ENCODE measurements around the gene FNBP1L. TPM values are rescaled to one million over a fixed set of nuclear protein-coding genes. Genes with fewer than 3 reads are reported as not detected.
"Not testable (repeated sequence)": the region's sequence is repeated elsewhere in the genome, so short reads cannot be mapped to it uniquely, and the experiment has no call there.

FNBP1L gene
- total RNA-seq, 1 donor from 2014 or later = 162 TPM

GRCh38 chr1:93463960-93464359 lies 16.0 kb downstream of the FNBP1L start:
- H4K20me1 ChIP-seq (ENCODE audit: low read depth) = peaks cover 58% of the 10 kb centered on the region
- H3K9ac ChIP-seq = no peak overlapping the region
- Mint-ChIP-seq H3K9me3 (peaks cover 89% of the 10 kb centered on the region), H3K4me3 (no peak overlapping the region), H3K27ac (no peak overlapping the region), H3K27me3 (ENCODE audit: insufficient read depth, low read depth) (peaks cover 2% of the 10 kb centered on the region), H3K4me1 (no peaks in the 10 kb centered on the region), H3K36me3 (peaks cover 85% of the 10 kb centered on the region)
- peaks cover 8% of the 10 kb centered on the region for H3K9me3 ChIP-seq (ENCODE audit: low read depth)
- no peaks in the 10 kb centered on the region for H3K36me3 ChIP-seq
- H3K27ac ChIP-seq = no peak overlapping the region
- no peak overlapping the region for H2AFZ ChIP-seq (replicated peaks)
- peaks cover 23% of the 10 kb centered on the region for H3K4me1 ChIP-seq
- TF ChIP-seq EZH2 (IDR thresholded peaks at IDR 0.05) (no peak), EZH2phosphoT487 (IDR thresholded peaks at IDR 0.05) (no peak)
- TF ChIP-seq, protein P1, sequence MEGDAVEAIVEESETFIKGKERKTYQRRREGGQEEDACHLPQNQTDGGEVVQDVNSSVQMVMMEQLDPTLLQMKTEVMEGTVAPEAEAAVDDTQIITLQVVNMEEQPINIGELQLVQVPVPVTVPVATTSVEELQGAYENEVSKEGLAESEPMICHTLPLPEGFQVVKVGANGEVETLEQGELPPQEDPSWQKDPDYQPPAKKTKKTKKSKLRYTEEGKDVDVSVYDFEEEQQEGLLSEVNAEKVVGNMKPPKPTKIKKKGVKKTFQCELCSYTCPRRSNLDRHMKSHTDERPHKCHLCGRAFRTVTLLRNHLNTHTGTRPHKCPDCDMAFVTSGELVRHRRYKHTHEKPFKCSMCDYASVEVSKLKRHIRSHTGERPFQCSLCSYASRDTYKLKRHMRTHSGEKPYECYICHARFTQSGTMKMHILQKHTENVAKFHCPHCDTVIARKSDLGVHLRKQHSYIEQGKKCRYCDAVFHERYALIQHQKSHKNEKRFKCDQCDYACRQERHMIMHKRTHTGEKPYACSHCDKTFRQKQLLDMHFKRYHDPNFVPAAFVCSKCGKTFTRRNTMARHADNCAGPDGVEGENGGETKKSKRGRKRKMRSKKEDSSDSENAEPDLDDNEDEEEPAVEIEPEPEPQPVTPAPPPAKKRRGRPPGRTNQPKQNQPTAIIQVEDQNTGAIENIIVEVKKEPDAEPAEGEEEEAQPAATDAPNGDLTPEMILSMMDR (IDR thresholded peaks at IDR 0.05) = no peak
- no peak for DNase-seq (ENCODE audit: low spot score)
- H3K4me3 ChIP-seq = no peak overlapping the region
- no peak overlapping the region for H3K4me2 ChIP-seq
- peaks cover 16% of the 10 kb centered on the region for H3F3A ChIP-seq (ENCODE audit: low read depth)
- H3K27me3 ChIP-seq = no peaks in the 10 kb centered on the region
- peaks cover 100% of the 10 kb centered on the region for H3K79me2 ChIP-seq (ENCODE audit: low read depth)

DNA sequence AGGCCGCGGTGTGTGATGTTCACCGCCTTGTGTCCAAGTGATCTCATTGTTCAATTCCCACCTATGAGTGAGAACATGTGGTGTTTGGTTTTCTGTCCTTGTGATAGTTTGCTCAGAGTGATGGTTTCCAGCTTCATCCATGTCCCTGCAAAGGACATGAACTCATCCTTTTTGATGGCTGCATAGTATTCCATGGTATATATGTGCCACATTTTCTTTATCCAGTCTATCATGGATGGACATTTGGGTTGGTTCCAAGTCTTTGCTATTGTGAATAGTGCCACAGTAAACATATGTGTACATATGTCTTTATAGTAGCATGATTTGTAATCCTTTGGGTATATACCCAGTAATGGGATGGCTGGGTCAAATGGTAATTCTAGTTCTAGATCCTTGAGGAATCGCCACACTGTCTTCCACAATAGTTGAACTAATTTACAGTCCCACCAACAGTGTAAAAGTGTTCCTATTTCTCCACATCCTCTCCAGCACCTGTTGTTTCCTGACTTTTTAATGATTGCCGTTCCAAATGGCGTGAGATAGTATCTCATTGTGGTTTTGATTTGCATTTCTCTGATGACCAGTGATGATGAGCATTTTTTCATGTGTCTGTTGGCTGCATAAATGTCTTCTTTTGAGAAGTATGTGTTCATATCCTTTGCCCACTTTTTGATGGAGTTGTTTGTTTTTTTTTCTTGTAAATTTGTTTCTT lies 17.6 kb downstream of the FNBP1L start:
- H3K27me3 ChIP-seq; H3K27me3 Mint-ChIP-seq (ENCODE audit: insufficient read depth, low read depth); H3F3A ChIP-seq (ENCODE audit: low read depth); H3K36me3 ChIP-seq; H3K4me1 Mint-ChIP-seq; H3K27ac ChIP-seq; H3K27ac Mint-ChIP-seq; H3K4me3 Mint-ChIP-seq; H3K9me3 ChIP-seq (ENCODE audit: low read depth); H2AFZ ChIP-seq (replicated peaks); DNase-seq (ENCODE audit: low spot score); H3K9ac ChIP-seq; H3K4me2 ChIP-seq; H3K4me3 ChIP-seq: not testable (repeated sequence)
- H3K79me2 ChIP-seq (ENCODE audit: low read depth) = peaks cover 100% of the 10 kb centered on the region
- Mint-ChIP-seq H3K9me3 (peaks cover 90% of the 10 kb centered on the region), H3K36me3 (peaks cover 85% of the 10 kb centered on the region)
- H4K20me1 ChIP-seq (ENCODE audit: low read depth) = peaks cover 57% of the 10 kb centered on the region
- H3K4me1 ChIP-seq = peaks cover 11% of the 10 kb centered on the region

GRCh38 chr1:93467606-93468005 lies 19.7 kb downstream of the FNBP1L start:
- Histone ChIP-seq H3F3A (ENCODE audit: low read depth) (peaks cover 10% of the 10 kb centered on the region), H3K79me2 (ENCODE audit: low read depth) (peaks cover 100% of the 10 kb centered on the region), H3K36me3 (no peaks in the 10 kb centered on the region), H3K4me2 (no peak overlapping the region), H3K27me3 (no peaks in the 10 kb centered on the region), H3K9me3 (ENCODE audit: low read depth) (peaks cover 8% of the 10 kb centered on the region), H4K20me1 (ENCODE audit: low read depth) (peaks cover 40% of the 10 kb centered on the region), H3K27ac (no peak overlapping the region), H2AFZ (replicated peaks) (no peak overlapping the region), H3K4me1 (no peaks in the 10 kb centered on the region), H3K4me3 (no peak overlapping the region), H3K9ac (no peak overlapping the region)
- H3K36me3 Mint-ChIP-seq = peaks cover 74% of the 10 kb centered on the region
- peaks cover 82% of the 10 kb centered on the region for H3K9me3 Mint-ChIP-seq
- no peak for TF ChIP-seq EZH2 (IDR thresholded peaks at IDR 0.05)
- TF ChIP-seq, protein P1 (IDR thresholded peaks at IDR 0.05) = no peak
- no peak for TF ChIP-seq EZH2phosphoT487 (IDR thresholded peaks at IDR 0.05)
- H3K27me3 Mint-ChIP-seq (ENCODE audit: insufficient read depth, low read depth) = peaks cover 3% of the 10 kb centered on the region
- no peaks in the 10 kb centered on the region for H3K4me1 Mint-ChIP-seq
- no peak overlapping the region for H3K27ac Mint-ChIP-seq
- no peak for DNase-seq (ENCODE audit: low spot score)
- no peak overlapping the region for H3K4me3 Mint-ChIP-seq

GRCh38 chr1:93468662-93469061 lies 20.7 kb downstream of the FNBP1L start:
- TF ChIP-seq, protein P1 (IDR thresholded peaks at IDR 0.05) = no peak
- TF ChIP-seq EZH2 (IDR thresholded peaks at IDR 0.05) = no peak
- no peak for TF ChIP-seq EZH2phosphoT487 (IDR thresholded peaks at IDR 0.05)
- H3K36me3 ChIP-seq = no peaks in the 10 kb centered on the region
- no peak overlapping the region for H3K9ac ChIP-seq
- Mint-ChIP-seq H3K27me3 (ENCODE audit: insufficient read depth, low read depth) (peaks cover 5% of the 10 kb centered on the region), H3K9me3 (peaks cover 83% of the 10 kb centered on the region), H3K27ac (no peak overlapping the region), H3K4me1 (no peaks in the 10 kb centered on the region), H3K4me3 (no peak overlapping the region), H3K36me3 (peaks cover 73% of the 10 kb centered on the region)
- no peak overlapping the region for H3K4me2 ChIP-seq
- no peak overlapping the region for H3K4me3 ChIP-seq
- H3K4me1 ChIP-seq = no peaks in the 10 kb centered on the region
- H3K27ac ChIP-seq = no peak overlapping the region
- H4K20me1 ChIP-seq (ENCODE audit: low read depth) = peaks cover 47% of the 10 kb centered on the region
- H3K79me2 ChIP-seq (ENCODE audit: low read depth) = peaks cover 100% of the 10 kb centered on the region
- peaks cover 8% of the 10 kb centered on the region for H3K9me3 ChIP-seq (ENCODE audit: low read depth)
- H2AFZ ChIP-seq (replicated peaks) = no peak overlapping the region
- no peaks in the 10 kb centered on the region for H3K27me3 ChIP-seq
- H3F3A ChIP-seq (ENCODE audit: low read depth) = peaks cover 10% of the 10 kb centered on the region
- no peak for DNase-seq (ENCODE audit: low spot score)

DNA sequence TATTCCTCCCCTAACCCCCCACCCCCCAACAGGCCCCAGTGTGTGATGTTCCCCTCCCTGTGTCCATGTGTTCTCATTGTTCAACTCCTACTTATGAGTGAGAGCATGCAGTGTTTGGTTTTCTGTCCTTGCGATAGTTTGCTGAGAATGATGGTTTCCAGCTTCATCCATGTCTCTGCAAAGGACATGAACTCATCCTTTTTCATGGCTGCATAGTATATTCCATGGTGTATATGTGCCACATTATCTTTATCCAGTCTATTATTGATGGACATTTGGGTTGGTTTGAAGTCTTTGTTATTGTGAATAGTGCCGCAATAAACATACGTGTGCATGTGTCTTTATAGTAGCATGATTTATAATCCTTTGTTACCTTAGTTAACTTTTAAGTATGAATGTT lies 21.3 kb downstream of the FNBP1L start:
- H4K20me1 ChIP-seq (ENCODE audit: low read depth) = peaks cover 50% of the 10 kb centered on the region
- not testable (repeated sequence) for H3K4me1 Mint-ChIP-seq; H3K27ac Mint-ChIP-seq; H3K4me3 ChIP-seq; DNase-seq (ENCODE audit: low spot score); H2AFZ ChIP-seq (replicated peaks); H3K27me3 Mint-ChIP-seq (ENCODE audit: insufficient read depth, low read depth); H3K4me2 ChIP-seq; H3K27me3 ChIP-seq; H3K9ac ChIP-seq; H3K4me3 Mint-ChIP-seq; H3F3A ChIP-seq (ENCODE audit: low read depth); H3K9me3 ChIP-seq (ENCODE audit: low read depth); H3K4me1 ChIP-seq; H3K27ac ChIP-seq; H3K36me3 ChIP-seq
- H3K9me3 Mint-ChIP-seq = peaks cover 82% of the 10 kb centered on the region
- H3K79me2 ChIP-seq (ENCODE audit: low read depth) = peaks cover 100% of the 10 kb centered on the region
- peaks cover 71% of the 10 kb centered on the region for H3K36me3 Mint-ChIP-seq

All from neural progenitor cell (in vitro differentiated cells).